CD4-positive, alpha-beta T cell treated with Interleukin-4 for 1 hour (primary cell): ENCODE measurements around the gene ADRA2A.

Experiments used
- DNase-seq, 2 donors: peaks; one replicate each; pipeline ENCODE4 v3.0.0-alpha.2; 2020 to 2022

The ADRA2A gene

GRCh38 chr10:111076682-111077478 is at the start of gene ADRA2A:
Gene ADRA2A (plus strand): TSS chr10:111077029. CDS start chr10:111077997, 968 bp downstream.
- DNase-seq: no peak

- DNase-seq: no peak
Observed at GRCh38 chr10:111030042-111030750, 46.6 kb upstream of the ADRA2A start.

GRCh38 chr10:111034598-111035310 is 42.1 kb upstream of the ADRA2A start:
- DNase-seq: no peak

- DNase-seq: no peak
Observed at GRCh38 chr10:111035542-111035941, 41.3 kb upstream of the ADRA2A start.

- no peak for DNase-seq
Observed at GRCh38 chr10:111037858-111038257, 39.0 kb upstream of the ADRA2A start.

GRCh38 chr10:111039522-111039921 is 37.3 kb upstream of the ADRA2A start:
- DNase-seq: no peak

- no peak for DNase-seq
Observed at GRCh38 chr10:111057006-111057405, 19.8 kb upstream of the ADRA2A start.

GRCh38 chr10:111063471-111063870 is 13.4 kb upstream of the ADRA2A start:
- no peak for DNase-seq

GRCh38 chr10:111072232-111072631 is 4.6 kb upstream of the ADRA2A start:
- no peak for DNase-seq

GRCh38 chr10:111075577-111076185 is 1.1 kb upstream of the ADRA2A start:
- no peak for DNase-seq

GRCh38 chr10:111076191-111076681 is 593 bp upstream of the ADRA2A start:
- DNase-seq: peak in 1 of 2 donors; percentile 29

GRCh38 chr10:111077479-111077784 is 603 bp downstream of the ADRA2A start:
- no peak for DNase-seq

- no peak for DNase-seq
Observed at GRCh38 chr10:111077785-111078504, 1.1 kb downstream of the ADRA2A start.

GRCh38 chr10:111078505-111079185 is 1.8 kb downstream of the ADRA2A start:
- DNase-seq: no peak

- no peak for DNase-seq
Observed at GRCh38 chr10:111079241-111079760, 2.5 kb downstream of the ADRA2A start.

- no peak for DNase-seq
Observed at GRCh38 chr10:111079781-111080180, 3.0 kb downstream of the ADRA2A start.

- DNase-seq: no peak
Observed at GRCh38 chr10:111080224-111080623, 3.4 kb downstream of the ADRA2A start.

GRCh38 chr10:111081595-111081994 is 4.8 kb downstream of the ADRA2A start:
- DNase-seq: no peak

- no peak for DNase-seq
Observed at GRCh38 chr10:111082102-111082975, 5.5 kb downstream of the ADRA2A start.
